GM21447 (cell line): Measurements from ENCODE around the gene KIF5B.

Source experiments
- ATAC-seq: cut with Tn5 transposase; IDR thresholded peaks from one replicate; pipeline ENCODE4 v1.9.1; 2021; ENCODE audit not compliant: unreplicated experiment

KIF5B gene

DNA sequence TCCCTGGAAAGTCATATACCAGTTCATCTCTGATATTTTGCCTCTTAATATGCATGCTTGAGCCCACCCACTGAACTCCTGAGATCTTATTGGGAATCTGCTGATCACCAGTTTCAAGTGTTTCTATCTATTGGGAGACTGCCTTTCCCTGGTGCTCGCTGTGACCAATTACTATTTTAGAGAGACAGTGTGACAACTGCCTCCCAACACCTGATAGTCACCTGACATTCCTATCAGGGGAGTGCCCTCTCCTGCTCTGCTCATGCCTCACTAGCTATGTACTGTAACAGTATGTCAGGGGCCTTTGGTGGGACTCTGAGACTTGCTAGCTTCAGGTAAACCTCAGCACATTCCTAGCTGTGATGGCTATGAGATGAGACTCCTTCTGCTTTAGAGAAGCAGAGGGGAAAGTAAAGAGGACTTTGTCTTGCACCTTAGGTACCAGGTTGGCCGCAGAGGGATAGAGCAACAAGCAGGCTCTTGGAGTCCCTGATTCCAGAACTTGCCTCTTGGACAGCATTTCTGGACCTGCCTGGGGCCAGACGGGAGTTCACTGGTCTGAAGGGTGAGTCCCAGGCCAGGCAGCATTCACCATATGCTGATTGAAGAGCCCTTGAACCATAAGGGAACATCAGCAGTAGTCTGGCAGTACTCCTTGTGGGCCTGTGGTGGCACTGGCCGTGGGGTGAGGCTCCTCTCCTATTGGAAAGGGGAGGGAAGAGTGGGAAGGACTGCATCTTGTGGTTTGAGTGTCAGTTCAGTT lies 93.2 kb downstream of the KIF5B start:
- ATAC-seq: no peak

GRCh38 chr10:31961277-31962074 lies 94.7 kb downstream of the KIF5B start:
- ATAC-seq: no peak

GRCh38 chr10:31959461-31960173 lies 96.6 kb downstream of the KIF5B start:
- ATAC-seq: no peak
